Measurements from ENCODE around the gene SCN3A.

DNA sequence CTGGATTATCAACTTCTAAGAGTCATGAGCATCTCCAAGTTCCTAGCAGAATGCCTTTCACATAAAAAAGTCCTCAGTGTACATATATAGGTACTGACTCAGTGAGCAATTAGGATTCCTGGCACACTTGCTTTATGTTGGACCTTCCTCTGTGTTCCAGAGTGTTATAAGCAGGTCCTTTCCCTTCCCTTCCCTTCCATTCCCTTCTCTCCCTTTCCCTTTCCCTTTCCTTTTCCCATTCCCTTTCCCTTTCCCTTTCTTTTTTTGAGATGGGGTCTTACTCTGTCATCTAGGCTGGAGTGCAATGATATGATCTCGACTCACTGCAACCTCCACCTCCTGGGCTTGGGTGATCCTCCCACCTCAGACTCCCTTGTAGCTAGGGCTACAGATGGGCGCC is 48.7 kb downstream of the SCN3A start:
- TF ChIP-seq, protein P1, sequence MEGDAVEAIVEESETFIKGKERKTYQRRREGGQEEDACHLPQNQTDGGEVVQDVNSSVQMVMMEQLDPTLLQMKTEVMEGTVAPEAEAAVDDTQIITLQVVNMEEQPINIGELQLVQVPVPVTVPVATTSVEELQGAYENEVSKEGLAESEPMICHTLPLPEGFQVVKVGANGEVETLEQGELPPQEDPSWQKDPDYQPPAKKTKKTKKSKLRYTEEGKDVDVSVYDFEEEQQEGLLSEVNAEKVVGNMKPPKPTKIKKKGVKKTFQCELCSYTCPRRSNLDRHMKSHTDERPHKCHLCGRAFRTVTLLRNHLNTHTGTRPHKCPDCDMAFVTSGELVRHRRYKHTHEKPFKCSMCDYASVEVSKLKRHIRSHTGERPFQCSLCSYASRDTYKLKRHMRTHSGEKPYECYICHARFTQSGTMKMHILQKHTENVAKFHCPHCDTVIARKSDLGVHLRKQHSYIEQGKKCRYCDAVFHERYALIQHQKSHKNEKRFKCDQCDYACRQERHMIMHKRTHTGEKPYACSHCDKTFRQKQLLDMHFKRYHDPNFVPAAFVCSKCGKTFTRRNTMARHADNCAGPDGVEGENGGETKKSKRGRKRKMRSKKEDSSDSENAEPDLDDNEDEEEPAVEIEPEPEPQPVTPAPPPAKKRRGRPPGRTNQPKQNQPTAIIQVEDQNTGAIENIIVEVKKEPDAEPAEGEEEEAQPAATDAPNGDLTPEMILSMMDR (IDR thresholded peaks at IDR 0.05), result no peak
- no peak for TF ChIP-seq POLR2A (IDR thresholded peaks at IDR 0.05)
- TF ChIP-seq EP300 (IDR thresholded peaks at IDR 0.05), result no peak
